HG03460 (cell line): ENCODE measurements around the gene CEP83.
A peak's percentile ranks its signal among the peaks of the same experiment; 100 is the strongest.

Experiments
- ATAC-seq: cut with Tn5 transposase; IDR thresholded peaks from one replicate; pipeline ENCODE4 v1.9.1; 2021; ENCODE audit not compliant: unreplicated experiment

Gene CEP83

GRCh38 chr12:94273272-94273671, 186.4 kb downstream of the CEP83 start:
- ATAC-seq, result no peak

GRCh38 chr12:94272280-94272679, 187.4 kb downstream of the CEP83 start:
- ATAC-seq, result no peak

- ATAC-seq, result no peak
Observed at GRCh38 chr12:94271351-94271750, 188.3 kb downstream of the CEP83 start.

- peak; percentile 48 for ATAC-seq
Observed at GRCh38 chr12:94269316-94269999, 190.2 kb downstream of the CEP83 start.

GRCh38 chr12:94267921-94268471, 191.7 kb downstream of the CEP83 start:
- ATAC-seq, result peak; percentile 38

GRCh38 chr12:94267537-94267872, 192.2 kb downstream of the CEP83 start:
- no peak for ATAC-seq

- ATAC-seq, result no peak
Observed at GRCh38 chr12:94266796-94267536, 192.7 kb downstream of the CEP83 start.

GRCh38 chr12:94265966-94266745, 193.5 kb downstream of the CEP83 start:
- no peak for ATAC-seq

GRCh38 chr12:94265539-94265938, 194.1 kb downstream of the CEP83 start:
- ATAC-seq, result no peak

GRCh38 chr12:94264736-94265485, 194.8 kb downstream of the CEP83 start:
- ATAC-seq, result no peak

GRCh38 chr12:94263905-94264561, 195.6 kb downstream of the CEP83 start:
- no peak for ATAC-seq

- ATAC-seq, result peak; percentile 48
Observed at GRCh38 chr12:94263011-94263811, 196.5 kb downstream of the CEP83 start.

- ATAC-seq, result peak; percentile 51
Observed at GRCh38 chr12:94262228-94263010, 197.2 kb downstream of the CEP83 start.

- no peak for ATAC-seq
Observed at GRCh38 chr12:94261786-94262185, 197.9 kb downstream of the CEP83 start.

- no peak for ATAC-seq
Observed at GRCh38 chr12:94261119-94261518, 198.5 kb downstream of the CEP83 start.

GRCh38 chr12:94260717-94261116, 198.9 kb downstream of the CEP83 start:
- ATAC-seq, result no peak

GRCh38 chr12:94260017-94260416, 199.7 kb downstream of the CEP83 start:
- no peak for ATAC-seq

- peak; percentile 46 for ATAC-seq
Observed at GRCh38 chr12:94258593-94258992, 201.1 kb downstream of the CEP83 start.
